Activated T-cell treated with anti-CD3 and anti-CD28 coated beads, Interleukin-2, amount 50 U/mL, for 72 hours (primary cell): ENCODE results near the gene TMSB4Y. TPM values are rescaled to one million over a fixed set of nuclear protein-coding genes. Genes with fewer than 3 reads are reported as not detected.

ENCODE experiments used
- total RNA-seq, 2 donors: library from RNA; stranded (reverse); gene quantifications; one replicate each; pipeline ENCODE4 v1.2.3, GENCODE V29; 2022

The TMSB4Y gene
- total RNA-seq, 2 donors from 2014 or later, result 1.2 TPM; not detected in 1

Other genes starting within 250 kb of the TMSB4Y start
- gene UTY, start 223.9 kb upstream of the TMSB4Y start, total RNA-seq, result 10 to 100 TPM in 1 of 2 donors, not detected in 1; 30.8 TPM